K562 (cell line): ENCODE results near the gene FKRP. TPM values are rescaled to one million over a fixed set of nuclear protein-coding genes. Genes with fewer than 3 reads are reported as not detected.
A peak's percentile ranks its signal among the peaks of the same experiment; 100 is the strongest.

Experiments
- ADNP ChIP-seq: fragments of 200-800 bp; sonication (Bioruptor generic); IDR thresholded peaks from 2 replicates; pipeline ENCODE4 v1.6.1; 2016; ENCODE audit warnings: missing genetic modification characterization, missing compliant biosample characterization
- CHD2 ChIP-seq: IDR thresholded peaks from 2 replicates; pipeline ENCODE4 v1.6.1; 2011; ENCODE audit warnings: low read depth, low read length
- CREB3 ChIP-seq: fragments of 450-650 bp; conservative IDR thresholded peaks from 2 replicates; pipeline ENCODE4 v1.6.1; 2016; ENCODE audit warnings: missing genetic modification characterization, low read depth, mild to moderate bottlenecking, missing compliant biosample characterization, moderate library complexity
- DDX20 ChIP-seq: fragments of 450-650 bp; IDR thresholded peaks from 2 replicates; pipeline ENCODE4 v1.6.1; 2016; ENCODE audit warnings: missing genetic modification characterization, low read depth, mild to moderate bottlenecking, missing compliant biosample characterization, moderate library complexity
- DIDO1 ChIP-seq: fragments of 450-650 bp; IDR thresholded peaks from 2 replicates; pipeline ENCODE4 v1.6.1; 2016; ENCODE audit warnings: low read depth, missing biosample characterization, missing genetic modification characterization
- E2F5 ChIP-seq: sonication (generic); formaldehyde crosslinking; IDR thresholded peaks from 2 replicates; pipeline ENCODE4 v1.8.0; 2022; ENCODE audit warnings: mild to moderate bottlenecking, missing genetic modification reagents
- KLF13 ChIP-seq: fragments of 450-650 bp; IDR thresholded peaks from 2 replicates; pipeline ENCODE4 v1.6.1; 2016; ENCODE audit warnings: missing genetic modification characterization, low read depth, mild to moderate bottlenecking, missing compliant biosample characterization, moderate library complexity, borderline replicate concordance
- LARP7 ChIP-seq: fragments of 450-650 bp; IDR thresholded peaks from 2 replicates; pipeline ENCODE4 v1.6.1; 2016
- MAZ ChIP-seq, 2 experiments: fragments of 450-650 bp in 1 of 2; sonication (generic) in 1 of 2; formaldehyde crosslinking; IDR thresholded peaks in 1 of 2; conservative IDR thresholded peaks in 1 of 2; 2 replicates each; pipeline versions ENCODE4 v1.4.0 to v1.5.0; 2020; ENCODE audit warnings: mild to moderate bottlenecking in 1 of 2, missing genetic modification reagents in 1 of 2
- MBD2 ChIP-seq: sonication (generic); IDR thresholded peaks from 2 replicates; pipeline ENCODE4 v1.6.1; 2016; ENCODE audit warnings: low read depth, borderline replicate concordance
- NR0B1 ChIP-seq: fragments of 450-650 bp; IDR thresholded peaks from one replicate; pipeline ENCODE4 v1.6.1; 2018; ENCODE audit warnings: mild to moderate bottlenecking, moderate library complexity; ENCODE audit not compliant: partially characterized antibody
- POLR2AphosphoS5 ChIP-seq: IDR thresholded peaks from 2 replicates; pipeline ENCODE4 v1.6.1; 2011; ENCODE audit warnings: mild to moderate bottlenecking, low read depth, low read length, moderate library complexity; ENCODE audit not compliant: control insufficient read depth, insufficient read depth
- PTBP1 ChIP-seq: fragments of 200-400 bp; formaldehyde crosslinking; IDR thresholded peaks from 2 replicates; pipeline ENCODE4 v1.6.1; 2017; ENCODE audit warnings: low read depth, low read length
- RBBP5 ChIP-seq: fragments of 200-600 bp; sonication (generic); IDR thresholded peaks from 2 replicates; pipeline ENCODE4 v1.6.1; 2012; ENCODE audit warnings: borderline replicate concordance, mild to moderate bottlenecking, low read length, control low read depth, inconsistent platforms; ENCODE audit not compliant: insufficient read depth, poor library complexity, severe bottlenecking
- SRSF1 ChIP-seq: fragments of 200-400 bp; formaldehyde crosslinking; IDR thresholded peaks from 2 replicates; pipeline ENCODE4 v1.6.1; 2017; ENCODE audit warnings: mild to moderate bottlenecking, low read depth, low read length, moderate library complexity
- TEAD2 ChIP-seq: fragments of 450-650 bp; IDR thresholded peaks from 2 replicates; pipeline ENCODE4 v1.6.1; 2016; ENCODE audit warnings: missing genetic modification characterization, control low read depth, missing compliant biosample characterization
- THRB ChIP-seq: fragments of 450-650 bp; formaldehyde crosslinking; conservative IDR thresholded peaks from 2 replicates; pipeline ENCODE4 v1.4.0; 2022; ENCODE audit warnings: mild to moderate bottlenecking, missing genetic modification characterization
- USF2 ChIP-seq: sonication (generic); formaldehyde crosslinking; IDR thresholded peaks from 2 replicates; pipeline ENCODE4 v1.5.0; 2020; ENCODE audit warnings: missing genetic modification reagents
- XRCC3 ChIP-seq: fragments of 450-650 bp; IDR thresholded peaks from 2 replicates; pipeline ENCODE4 v1.6.1; 2017; ENCODE audit warnings: mild to moderate bottlenecking, moderate library complexity
- XRCC5 ChIP-seq: fragments of 200-400 bp; formaldehyde crosslinking; IDR thresholded peaks from 2 replicates; pipeline ENCODE4 v1.6.1; 2017; ENCODE audit warnings: low read depth, mild to moderate bottlenecking, low read length
- ZNF124 ChIP-seq: sonication (generic); formaldehyde crosslinking; IDR thresholded peaks from 2 replicates; pipeline ENCODE4 v1.8.1; 2022; ENCODE audit warnings: missing genetic modification reagents
- polyA plus RNA-seq, 8 experiments: library from polyadenylated mRNA; depleted of rRNA in 4 of 8; stranded (reverse) in 5 of 8; unstranded in 3 of 8; fragments of >200 nt; fragmentation: Nextera tagmentation in 2 of 8; fragmentation: Illumina TruSeq in 1 of 8; extraction: Ambion mirVana in 2 of 8; extraction: Trizol in 1 of 8; gene quantifications; 2 replicates each; pipeline versions ENCODE4 v1.2.1 to v1.2.3, GENCODE V29; 2011 to 2014; ENCODE audit warnings: inconsistent platforms in 1 of 8, missing spikeins in 1 of 8
- total RNA-seq, 7 experiments: library from RNA; depleted of rRNA in 6 of 7; stranded (reverse); fragments of >200 nt in 6 of 7; fragmentation: Illumina TruSeq in 2 of 7; extraction: Trizol in 2 of 7; gene quantifications; 2 replicates each; pipeline versions ENCODE4 v1.2.1 to v1.2.3, GENCODE V29; 2011 to 2021; ENCODE audit warnings: low replicate concordance in 1 of 7

Gene FKRP
- total and polyA plus RNA-seq, 9 of the 15 experiments (the other 6 are each of a cell fraction or from before 2014, with no cell fraction given), result 0.68 to 16.1 (median 6.5) TPM

GRCh38 chr19:46787331-46788261 lies 41.7 kb downstream of the FKRP start (continued):
- TF ChIP-seq DIDO1 (tag), result no peak
- peak in 1 of 2 experiments; percentile 12; a peak in 1 of 4 replicates for TF ChIP-seq MAZ (CRISPR knock-in tag; conservative IDR thresholded peaks at IDR 0.05 in 1 of 2, IDR thresholded peaks at IDR 0.05 in 1 of 2)
- TF ChIP-seq DDX20 (tag), result no peak
- TF ChIP-seq TEAD2, result no peak
- no peak for TF ChIP-seq PTBP1
- TF ChIP-seq POLR2AphosphoS5, result no peak
- TF ChIP-seq E2F5, result no peak
- TF ChIP-seq CHD2, result no peak
- no peak for TF ChIP-seq XRCC5
- TF ChIP-seq RBBP5, result no peak
- no peak for TF ChIP-seq ADNP (tag)
- TF ChIP-seq SRSF1, result no peak
- no peak for TF ChIP-seq THRB (CRISPR knock-in tag)
- TF ChIP-seq NR0B1, result no peak
- TF ChIP-seq LARP7, result no peak
- peak; percentile 82 for TF ChIP-seq USF2 (CRISPR knock-in tag)
- TF ChIP-seq CREB3, result no peak
- no peak for TF ChIP-seq KLF13 (tag)
- no peak for TF ChIP-seq XRCC3
- TF ChIP-seq ZNF124 (CRISPR knock-in tag), result no peak
- no peak for TF ChIP-seq MBD2
